Stimulated activated naive CD8-positive, alpha-beta T cell treated with anti-CD3 and anti-CD28 coated beads, Interleukin-15, Interleukin-2, amounts not matched to agents 100 U/mL and 50 U/mL, for 24 hours (primary cell): ENCODE results near the gene UEVLD.

Experiments used
- ATAC-seq: fragments of 150-1000 bp; cut with Tn5 transposase; one replicate; pipeline ENCODE4 v1.10.0; 2021
- DNase-seq: peaks from one replicate; pipeline ENCODE4 v3.0.0; 2021

UEVLD gene

GRCh38 chr11:18498039-18498438 is 90.5 kb downstream of the UEVLD start:
- no peak for ATAC-seq

GRCh38 chr11:18495703-18496102 is 92.8 kb downstream of the UEVLD start:
- ATAC-seq: no peak
- DNase-seq: no peak

More at GRCh38 chr11:18498039-18498438, 90.5 kb downstream of the UEVLD start:
- no peak for DNase-seq

DNA sequence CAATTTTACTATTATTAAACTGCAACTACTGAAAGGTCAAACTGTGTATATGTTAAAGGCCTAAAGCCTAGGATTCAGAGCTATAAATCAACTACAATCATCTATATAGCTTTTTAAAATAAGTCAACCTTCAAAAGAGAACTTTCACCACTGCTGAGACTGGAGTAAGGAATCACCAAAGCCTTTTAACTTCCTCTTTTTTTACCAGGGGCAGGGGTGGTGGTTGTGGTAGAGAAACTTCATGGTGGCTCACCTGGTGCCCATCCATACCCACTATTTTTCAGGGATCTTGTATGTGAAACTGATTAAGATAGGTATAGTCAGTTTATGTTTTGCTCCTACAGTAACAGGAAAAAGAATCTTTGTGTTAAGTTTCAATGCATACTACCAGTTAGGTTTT is 93.3 kb downstream of the UEVLD start:
- ATAC-seq: no peak
- DNase-seq: no peak

DNA sequence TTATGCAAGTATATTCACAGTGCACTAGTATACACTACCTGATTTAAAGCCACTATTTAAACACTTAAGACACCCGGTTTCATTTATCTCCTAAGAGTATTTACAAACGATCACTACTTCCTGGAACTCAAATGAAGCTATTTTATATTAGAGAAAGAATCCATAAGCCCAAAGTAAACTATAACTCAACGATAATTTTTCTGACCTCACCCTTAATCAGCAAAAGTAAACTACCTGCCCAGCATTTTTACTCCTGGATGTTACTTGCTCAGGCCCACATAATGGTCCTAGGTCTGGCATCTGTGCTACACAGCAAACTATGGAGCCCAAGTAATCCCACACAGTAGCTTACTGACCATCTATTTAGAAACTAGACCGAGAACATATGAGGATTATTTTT is 95.2 kb downstream of the UEVLD start:
- ATAC-seq (no peak), DNase-seq (no peak)

DNA sequence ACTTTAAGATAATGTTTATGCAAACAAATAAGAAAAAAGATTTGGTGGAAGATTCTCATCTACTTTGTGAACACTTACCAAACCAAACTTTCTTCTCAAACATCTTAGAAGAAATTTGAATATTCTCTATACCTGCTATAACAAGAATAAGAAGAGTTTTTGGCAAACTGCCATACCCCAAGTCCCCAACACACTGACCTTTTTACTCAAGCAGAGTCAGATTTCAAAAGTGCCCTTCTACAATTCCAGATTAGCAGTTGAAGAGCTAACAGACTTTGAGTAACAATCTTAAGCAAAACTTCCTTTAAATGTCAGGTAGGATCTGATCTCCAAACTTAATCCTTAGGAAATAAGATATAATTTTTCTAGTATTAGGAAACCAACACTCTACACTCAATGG is 95.6 kb downstream of the UEVLD start:
- ATAC-seq (no peak), DNase-seq (no peak)

DNA sequence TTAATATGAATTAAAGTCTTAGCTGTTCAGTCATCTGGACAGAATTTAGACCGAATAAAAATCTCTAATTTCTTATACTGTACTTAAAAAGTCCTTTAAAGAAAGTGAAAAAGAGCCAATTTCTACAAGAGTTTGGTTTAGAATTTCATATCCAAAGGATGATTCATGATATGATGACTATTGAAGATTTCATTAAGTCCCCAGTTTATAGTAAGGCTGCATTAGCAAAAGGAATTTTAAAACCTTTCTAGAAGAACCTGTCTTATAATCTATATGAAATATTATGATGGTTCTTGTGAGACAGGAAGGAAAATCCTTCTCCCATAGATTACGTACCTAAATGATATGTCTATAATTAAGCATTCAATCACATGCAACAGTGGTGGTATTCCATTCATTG is 96.6 kb downstream of the UEVLD start:
- ATAC-seq (no peak), DNase-seq (no peak)

DNA sequence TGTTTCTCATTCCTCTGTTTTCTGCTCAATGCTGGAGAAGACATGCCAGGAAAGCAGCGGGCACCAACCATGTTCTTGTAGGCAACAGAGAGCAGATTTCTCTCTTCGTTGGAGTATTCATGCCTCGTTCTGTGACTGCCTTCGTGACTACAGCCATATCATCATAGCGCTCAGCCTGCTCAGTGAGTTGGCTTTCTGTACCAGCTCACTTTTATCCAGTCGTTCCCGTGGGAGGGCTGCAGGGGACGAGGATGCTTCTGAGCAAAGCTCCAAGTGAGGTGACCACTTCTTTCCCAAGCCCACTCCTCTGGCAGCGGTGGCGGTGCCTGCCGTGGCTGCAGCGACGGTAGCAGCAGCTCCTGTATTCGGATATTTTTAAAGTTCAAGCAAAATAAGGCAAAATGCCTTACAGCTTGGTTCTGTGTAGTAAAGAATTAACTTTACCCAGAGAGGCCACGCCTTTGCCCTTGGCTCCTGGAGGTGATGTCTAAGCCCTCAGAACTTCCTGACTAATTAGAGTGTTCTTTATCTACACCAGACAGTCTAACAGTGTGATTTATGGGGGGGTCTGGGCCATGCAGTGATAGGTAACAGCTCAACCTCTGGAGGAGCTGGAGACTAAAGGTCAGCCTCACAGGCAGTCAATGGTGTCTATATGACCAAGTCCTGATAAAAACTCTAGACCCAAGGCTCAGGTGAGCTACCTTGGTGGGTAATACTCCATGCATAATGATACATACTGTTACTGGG is 97.6 kb downstream of the UEVLD start:
- DNase-seq (no peak), ATAC-seq (no peak)

- ATAC-seq: no peak
Observed at GRCh38 chr11:18490319-18490718, 98.2 kb downstream of the UEVLD start.

GRCh38 chr11:18485913-18486528 is 102.5 kb downstream of the UEVLD start:
- DNase-seq: no peak
- no peak for ATAC-seq

More at GRCh38 chr11:18490319-18490718, 98.2 kb downstream of the UEVLD start:
- no peak for DNase-seq
